Amygdala (tissue), 56 donors: ENCODE results near the gene AGXT2.

ENCODE experiments used
- DNase-seq, 56 donors: peaks; one replicate each; lab custom pipeline; 2025; lab: John Stamatoyannopoulos, UW

The AGXT2 gene, protein sequence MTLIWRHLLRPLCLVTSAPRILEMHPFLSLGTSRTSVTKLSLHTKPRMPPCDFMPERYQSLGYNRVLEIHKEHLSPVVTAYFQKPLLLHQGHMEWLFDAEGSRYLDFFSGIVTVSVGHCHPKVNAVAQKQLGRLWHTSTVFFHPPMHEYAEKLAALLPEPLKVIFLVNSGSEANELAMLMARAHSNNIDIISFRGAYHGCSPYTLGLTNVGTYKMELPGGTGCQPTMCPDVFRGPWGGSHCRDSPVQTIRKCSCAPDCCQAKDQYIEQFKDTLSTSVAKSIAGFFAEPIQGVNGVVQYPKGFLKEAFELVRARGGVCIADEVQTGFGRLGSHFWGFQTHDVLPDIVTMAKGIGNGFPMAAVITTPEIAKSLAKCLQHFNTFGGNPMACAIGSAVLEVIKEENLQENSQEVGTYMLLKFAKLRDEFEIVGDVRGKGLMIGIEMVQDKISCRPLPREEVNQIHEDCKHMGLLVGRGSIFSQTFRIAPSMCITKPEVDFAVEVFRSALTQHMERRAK

DNA sequence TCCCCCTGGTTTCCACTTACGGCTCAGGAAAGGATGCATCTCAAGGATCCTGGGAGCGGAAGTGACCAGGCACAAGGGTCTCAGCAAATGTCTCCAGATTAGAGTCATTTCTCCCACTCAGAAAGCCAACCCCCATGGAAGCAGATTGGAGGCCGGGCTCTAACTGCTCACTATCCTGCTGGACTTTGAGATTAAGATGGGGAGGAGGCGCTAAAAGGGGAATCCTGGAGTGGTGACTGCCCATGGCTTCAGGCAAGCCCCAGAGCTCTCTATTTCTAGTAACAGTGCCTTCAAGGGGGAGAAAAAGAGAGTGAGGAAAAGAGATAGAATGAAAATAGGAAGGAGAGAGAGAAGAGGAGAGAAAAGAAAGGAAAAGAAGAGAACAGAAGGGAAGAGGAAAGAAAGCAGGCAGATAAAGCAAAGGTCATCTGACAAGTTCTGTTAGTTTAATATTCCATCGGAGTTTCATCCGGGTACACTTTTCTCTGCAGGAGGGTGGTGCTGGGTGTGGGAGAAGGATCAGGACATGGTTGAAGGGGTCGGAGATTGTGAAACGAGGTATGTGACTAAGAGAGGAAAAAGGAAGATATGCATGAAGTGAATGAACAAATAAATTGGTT lies at the start of gene AGXT2:
Gene AGXT2 (minus strand): TSS at position 165 of the 620 bp plus-strand sequence. CDS start 57 bp downstream, at position 108.
- no peak for DNase-seq

DNA sequence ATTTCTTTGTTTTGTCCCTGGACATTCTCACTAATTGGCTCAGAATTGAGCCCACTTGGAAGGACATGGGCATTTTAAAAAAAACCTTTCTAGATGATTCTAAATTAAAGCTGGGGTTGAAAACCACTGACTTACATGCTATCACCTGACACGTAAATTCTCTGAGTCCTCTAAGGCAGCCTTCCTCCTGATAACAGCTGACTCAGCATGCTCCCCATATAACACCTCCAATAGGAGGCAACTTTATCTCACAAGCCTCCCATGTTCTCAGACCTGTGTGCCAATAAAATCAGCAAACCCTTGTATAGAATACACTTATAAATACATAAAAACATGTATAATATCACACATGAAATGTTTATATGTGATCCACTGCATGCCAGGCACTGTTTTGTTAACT lies 49.2 kb upstream of the AGXT2 start:
- DNase-seq = no peak

DNA sequence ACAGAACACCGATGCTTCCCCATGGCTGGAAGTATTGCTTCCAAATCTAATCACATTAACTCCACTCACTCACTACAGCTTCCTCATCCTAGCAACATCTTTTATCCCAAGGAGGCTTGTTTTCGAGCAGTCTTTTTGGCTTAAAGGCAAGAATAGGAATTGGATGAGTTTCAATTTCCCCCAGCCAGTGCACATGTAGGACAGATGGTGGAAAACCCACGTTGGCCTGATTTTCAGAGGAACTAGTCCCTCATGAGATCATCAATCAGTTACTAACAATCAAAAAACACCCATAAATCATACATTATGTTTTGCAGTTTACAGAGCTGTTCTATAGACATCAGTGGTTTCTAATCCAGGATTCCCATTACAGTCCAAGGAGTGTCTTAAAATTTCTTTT lies 48.5 kb upstream of the AGXT2 start:
- peak in 9 of 56 donors; percentile 1 to 37 (median 8) for DNase-seq

DNA sequence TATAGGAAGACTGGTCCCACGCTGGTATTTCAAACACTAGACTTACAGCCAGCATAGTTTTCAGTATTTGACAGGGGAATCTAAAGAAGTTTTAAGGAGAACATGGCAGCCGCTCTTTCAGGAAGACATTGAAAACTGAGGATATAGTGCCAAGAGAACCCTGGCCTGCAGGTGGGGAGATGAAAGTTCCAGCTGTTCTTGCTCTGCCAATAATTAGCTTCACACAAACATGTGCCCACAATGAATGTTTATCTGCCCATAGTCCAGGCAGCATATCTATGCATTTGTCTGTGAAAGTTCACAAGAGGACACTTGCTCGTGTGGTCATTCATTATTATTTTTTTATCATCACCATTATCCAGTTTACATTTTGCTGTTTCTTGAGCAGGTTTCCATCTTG lies 47.6 kb upstream of the AGXT2 start:
- no peak for DNase-seq

DNA sequence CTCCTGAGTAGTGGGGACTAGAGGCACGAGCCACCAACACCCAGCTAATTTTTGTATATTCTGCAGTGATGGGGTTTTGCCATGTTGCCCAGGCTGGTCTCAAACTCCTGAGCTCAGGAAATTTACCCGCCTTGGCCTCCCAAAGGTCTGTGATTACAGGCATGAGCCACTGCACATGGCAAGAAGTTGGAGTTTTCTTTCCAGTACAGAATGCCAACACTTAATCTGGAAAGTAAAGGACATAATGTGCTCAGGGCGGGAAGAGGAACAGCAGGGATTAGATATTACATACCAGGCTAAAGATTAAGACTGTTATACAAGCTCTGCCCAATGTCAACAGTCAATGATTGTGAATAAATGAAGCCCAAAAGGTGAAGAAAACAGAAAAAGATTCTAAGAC lies 47.2 kb upstream of the AGXT2 start:
- no peak for DNase-seq

DNA sequence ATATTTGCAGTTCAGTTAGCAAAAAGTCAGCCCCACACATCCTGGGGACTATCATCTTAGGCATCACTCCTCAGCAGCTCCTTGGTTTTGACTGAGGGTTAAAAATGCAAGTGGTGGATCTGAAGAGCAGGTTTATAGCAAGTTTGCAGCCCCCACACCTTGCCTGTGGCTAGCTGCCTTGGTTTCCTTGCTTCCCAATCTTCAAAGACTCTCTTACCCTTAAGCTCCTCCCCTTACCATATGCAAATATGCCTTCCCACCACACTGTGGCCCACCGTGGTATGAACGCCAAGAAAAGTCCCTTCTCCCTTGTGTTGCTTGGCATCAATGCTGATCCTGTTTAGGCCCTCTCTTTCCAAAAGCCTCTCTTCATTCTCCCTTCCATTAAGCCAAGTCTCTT lies 45.0 kb upstream of the AGXT2 start:
- no peak for DNase-seq

DNA sequence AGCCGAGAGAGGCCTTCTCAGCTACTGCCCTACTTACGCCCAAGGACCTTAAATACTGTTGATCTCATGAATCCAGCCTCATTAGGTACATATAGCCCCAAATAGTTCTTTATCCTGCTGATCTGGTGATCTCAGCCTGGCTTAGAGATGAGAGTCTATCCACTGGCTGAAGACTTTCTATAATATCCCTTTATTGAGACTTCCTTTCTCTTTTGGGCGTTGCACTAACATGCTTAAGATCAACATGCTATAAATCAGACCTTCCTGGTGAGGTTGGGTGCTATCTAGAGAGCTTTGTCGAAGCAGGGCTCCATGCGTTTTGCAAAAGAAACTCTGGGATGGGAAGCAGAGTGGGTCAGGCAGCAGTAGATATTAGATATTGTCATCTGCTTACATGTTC lies 44.0 kb upstream of the AGXT2 start:
- DNase-seq = no peak

DNA sequence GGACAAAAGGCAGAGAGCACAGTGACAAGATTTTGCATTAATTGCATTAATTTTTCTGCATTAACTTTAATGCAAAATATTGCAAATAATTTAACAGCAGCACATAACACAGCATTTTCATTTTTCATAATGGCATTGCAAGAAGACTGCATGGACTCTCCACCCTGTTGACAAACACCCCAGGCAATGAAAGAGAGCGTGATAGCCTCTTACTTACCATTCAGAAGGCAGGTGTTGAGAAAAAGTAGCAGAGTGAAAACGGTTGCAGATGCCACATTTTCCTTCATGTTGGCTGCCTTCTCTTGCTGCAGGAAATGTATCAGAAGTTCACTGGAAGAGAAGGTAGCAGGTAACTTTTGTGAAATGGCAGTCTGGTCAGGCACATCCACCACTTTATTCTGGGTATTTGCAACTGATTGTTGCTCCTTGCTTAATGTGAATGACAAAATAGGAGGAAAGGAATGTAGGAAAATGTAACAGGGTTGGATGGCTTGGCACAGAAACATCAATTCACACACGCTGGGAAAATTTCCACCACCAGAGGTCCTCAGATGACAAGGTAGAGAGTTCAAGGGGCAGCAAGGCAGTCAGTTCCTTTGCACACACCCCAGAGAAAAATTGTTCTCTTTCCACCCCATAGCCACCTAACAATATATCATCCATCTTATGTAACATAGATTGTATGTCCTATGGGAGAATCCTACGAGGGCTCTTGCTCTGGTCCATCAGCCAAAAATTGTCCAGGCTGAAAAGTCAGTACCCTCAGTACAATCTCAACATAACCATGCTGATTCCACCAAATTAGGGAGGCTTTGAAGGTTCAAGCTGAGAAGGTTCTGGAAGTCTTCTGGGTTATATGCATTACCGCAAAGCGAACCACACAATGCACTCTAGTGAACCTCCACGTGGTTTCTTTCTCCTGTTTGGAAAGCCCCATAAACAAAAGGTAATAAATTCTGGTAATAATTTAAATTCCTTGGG lies 41.9 kb upstream of the AGXT2 start:
- peak in 36 of 56 donors; percentile 1 to 69 (median 10) for DNase-seq

DNA sequence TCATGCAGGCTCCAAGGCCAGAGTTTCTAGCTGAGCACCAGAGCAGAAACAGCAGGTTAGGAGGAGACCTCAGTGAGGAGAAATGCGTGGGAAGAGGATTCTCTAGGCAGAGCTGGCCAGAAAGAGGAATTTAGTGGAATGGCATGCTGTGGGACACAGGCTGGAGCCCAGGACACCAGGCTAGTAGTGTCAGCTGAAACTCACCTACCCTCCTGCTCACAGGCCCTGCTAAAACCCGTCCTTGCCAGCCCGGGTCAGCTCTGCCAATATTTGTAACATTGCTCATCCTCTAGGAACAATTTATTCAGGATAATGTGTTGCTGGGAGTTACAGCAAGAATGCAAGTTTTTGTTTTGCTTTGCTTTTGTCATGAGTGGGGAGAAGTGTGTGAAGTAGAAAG lies 40.2 kb upstream of the AGXT2 start:
- DNase-seq = peak in 1 of 56 donors; percentile 3

DNA sequence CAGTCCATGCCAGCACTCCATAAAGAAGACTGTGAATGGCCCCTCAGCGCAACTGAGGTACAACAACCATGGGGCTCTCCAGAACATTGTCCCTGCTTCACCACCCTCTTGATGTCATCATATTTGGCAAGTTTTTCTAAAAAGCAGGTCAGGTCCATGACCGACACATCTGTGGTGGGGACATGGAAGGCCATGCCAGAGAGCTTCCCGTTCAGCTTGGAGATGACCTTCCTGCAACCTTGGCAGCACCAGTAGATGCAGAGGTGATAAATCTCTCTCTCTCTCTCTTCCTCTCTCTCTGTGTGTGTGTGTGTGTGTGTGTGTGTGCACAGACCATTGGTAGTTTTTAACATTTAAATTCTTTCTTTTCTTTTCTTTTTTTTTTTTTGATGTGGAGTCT lies 35.4 kb upstream of the AGXT2 start:
- no peak for DNase-seq

DNA sequence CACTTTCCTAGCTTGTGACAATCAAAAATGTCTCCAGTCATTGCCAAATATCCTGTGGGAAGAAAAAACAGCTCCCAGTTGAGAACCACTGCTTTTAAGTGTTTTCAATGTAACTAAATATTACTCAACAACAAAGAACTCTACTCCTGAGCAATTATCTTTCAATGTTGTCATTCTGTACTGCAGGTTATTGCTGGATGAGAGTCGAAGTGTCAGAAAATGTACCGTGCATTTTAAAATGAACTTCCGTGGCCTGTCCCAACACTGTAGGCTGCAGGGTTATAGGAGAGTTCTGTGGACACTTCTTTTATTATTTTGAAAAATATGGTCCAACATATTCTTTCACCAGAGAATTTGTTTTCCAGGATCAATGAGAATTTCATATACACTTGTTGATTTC lies 34.8 kb upstream of the AGXT2 start:
- no peak for DNase-seq

DNA sequence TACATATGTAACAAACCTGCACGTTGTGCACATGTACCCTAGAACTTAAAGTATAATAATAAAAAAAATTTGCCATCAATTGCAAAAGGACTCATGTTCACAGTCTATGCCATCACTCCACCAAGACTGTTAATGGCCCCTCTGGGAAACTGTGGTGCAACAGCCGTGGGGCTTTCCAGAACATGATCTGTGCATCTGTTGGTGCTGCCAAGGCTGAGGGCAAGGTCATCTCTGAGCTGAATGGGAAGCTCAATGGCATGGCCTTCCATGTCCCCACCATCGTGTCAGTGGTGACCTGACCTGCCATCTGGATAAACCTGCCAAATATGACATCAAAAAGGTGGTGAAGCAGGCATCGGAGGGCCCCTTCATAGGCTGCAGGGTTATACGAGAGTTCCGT lies 33.4 kb upstream of the AGXT2 start:
- no peak for DNase-seq

DNA sequence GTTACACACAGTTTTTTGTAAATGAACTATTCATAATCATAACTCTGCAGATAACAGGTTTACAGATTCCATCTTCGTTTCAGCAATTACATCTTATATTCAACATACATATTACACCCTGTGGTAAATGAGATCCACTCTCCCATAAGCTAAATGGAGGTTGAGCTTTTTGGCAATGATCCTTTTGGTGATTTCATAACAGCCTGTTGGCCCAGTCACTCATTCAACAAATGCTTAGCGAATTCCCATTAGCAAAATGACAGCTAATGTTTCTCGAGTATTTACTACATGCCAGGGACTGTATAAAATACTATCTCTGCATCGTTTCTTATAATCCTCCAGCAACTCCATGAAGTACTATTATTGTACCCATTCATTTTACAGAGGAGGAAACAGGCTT lies 25.4 kb upstream of the AGXT2 start:
- no peak for DNase-seq

DNA sequence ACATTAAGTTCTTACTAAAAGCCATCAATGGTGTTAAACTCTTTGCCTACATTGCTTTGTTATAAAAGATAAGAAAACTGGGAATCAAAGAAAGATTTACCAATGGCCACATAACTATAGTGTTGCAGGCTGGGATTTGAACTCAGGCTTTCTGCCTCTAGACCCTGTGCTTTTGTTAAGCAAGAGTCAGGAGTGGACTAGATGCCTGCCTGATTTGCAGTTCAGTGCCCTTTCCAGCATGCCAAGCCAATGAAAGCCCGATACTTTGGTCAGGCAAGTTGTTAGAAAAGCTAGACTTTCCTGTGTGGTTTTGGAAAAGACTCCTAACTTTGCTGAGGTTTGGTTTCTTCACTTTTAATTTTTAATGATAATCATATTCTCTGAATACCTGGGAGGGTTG lies 21.4 kb upstream of the AGXT2 start:
- no peak for DNase-seq

DNA sequence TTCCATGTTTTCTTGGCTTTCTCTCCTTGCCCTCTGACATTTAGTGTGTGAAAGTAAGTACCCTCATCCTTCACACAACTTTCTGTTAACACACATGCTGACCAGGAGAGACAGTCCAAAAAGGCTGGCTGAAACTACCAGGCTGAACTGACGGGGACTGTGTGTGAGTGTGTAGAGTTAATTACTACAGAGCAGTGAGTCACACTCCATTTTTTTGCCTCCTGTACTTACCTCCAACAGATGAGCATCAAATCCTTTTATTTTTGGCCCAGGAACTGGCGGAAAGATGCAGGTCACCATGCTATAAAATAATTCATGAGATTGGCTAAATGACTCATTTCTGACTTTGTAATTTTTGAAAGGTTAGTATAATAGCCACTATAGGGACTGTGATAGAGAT lies 20.2 kb upstream of the AGXT2 start:
- DNase-seq = no peak

DNA sequence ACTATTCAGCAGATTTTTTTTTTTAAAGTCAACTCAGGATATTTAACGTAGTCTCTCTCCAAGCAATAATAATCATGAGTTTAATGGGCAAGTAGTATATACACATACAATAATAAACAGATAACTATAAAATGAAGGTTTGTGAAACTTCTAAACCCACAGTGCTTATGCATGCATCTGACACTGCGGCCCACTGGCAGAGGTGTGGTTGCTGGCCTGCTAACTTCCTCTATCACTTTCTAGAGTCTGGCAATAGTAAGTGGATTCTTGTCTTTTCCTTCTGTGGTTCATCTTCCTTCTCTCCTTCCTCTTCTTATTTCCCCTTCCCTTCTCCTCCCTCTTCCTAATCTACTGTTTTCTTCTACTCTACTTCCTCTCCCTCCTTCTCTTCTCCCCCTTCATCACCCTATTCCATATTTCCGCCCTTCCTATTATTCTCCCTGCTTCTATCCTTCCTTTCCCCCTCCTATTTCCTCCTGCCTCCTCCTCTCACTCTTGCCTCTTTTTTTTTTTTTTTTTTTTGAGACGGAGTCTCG lies 18.6 kb upstream of the AGXT2 start:
- DNase-seq = no peak

DNA sequence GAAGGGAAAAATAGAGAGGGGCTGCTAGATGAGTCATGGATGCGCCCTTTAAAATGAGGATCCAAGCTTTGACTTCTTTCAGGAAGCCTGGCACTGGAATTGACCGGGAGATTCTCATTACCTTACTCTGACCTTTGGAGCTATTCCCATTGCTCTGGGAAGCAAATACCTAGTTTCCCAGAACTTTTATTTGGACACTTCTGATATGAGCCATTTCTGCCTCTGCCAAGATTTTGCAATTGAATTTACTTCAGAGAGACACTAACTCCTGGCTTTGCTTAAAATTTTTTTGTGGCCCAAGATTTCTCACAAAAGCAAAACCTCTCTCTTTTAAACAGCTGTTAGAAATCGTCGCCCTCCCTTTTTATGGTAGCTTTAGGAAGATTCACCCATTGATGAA lies 15.7 kb upstream of the AGXT2 start:
- DNase-seq = no peak

DNA sequence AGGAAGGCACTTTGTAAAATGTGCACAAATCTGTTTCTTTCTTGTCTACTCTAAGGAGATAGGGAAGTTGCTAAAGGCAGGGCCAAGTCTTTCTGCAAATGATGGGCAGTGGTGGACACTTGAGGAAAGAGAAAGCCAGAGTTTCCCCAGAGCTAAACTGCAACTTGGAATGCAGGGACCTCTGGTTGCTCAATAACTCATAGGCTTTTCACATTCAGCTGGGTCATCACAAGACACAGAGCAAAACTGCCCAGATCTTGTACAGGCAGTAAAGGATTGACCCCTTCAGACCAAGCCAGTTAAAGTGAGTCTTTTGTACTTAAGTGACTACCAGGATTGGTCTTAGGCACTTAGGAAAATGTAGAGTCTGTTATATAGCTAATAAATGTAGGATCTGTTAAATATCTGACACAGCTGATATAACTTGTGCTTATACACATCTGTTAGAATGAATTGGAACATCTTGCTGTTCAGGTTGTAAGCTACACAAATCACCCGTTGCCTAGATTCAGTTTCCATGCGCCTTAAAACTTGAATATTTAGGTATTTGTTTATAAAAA lies 13.5 kb upstream of the AGXT2 start:
- DNase-seq = no peak

DNA sequence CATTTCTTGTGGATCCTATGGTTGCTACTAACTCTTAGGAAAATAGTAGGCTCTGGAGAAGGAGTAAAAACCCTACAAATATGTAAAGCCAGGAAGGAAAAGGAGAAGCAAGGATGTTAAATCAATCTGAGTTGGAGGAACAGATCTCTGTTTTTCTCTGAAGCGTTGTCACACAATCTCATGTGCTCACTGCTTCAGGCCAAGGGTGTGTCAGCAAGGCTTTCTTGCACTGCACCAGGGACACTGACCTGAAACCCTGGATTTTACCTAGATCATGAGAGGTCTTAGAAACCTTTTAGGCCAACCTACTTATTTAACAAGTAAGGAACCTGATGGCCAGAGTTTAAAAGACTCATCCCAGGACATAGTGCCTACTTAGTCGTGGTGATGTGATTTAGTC lies 12.5 kb upstream of the AGXT2 start:
- no peak for DNase-seq

DNA sequence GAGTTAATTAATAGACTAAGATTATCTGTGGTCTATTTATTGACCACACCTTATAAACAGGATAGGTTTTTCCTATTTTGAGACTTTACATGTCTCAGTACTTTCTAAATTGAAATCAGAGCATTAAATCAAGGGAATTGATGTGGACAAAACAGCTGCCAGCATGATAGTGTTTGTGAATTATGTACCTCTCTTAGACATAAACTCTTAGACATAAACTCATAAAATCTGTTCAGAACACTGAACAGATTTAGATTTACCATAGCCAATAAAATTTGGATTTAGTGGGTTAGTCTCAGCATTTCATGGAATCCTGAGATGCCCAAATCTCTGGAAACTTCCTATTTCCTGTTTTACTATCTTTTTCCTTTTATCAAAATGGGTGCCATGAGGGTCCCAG lies 11.5 kb upstream of the AGXT2 start:
- DNase-seq = no peak
